ENCODE results near the gene MORF4L2.

DNA sequence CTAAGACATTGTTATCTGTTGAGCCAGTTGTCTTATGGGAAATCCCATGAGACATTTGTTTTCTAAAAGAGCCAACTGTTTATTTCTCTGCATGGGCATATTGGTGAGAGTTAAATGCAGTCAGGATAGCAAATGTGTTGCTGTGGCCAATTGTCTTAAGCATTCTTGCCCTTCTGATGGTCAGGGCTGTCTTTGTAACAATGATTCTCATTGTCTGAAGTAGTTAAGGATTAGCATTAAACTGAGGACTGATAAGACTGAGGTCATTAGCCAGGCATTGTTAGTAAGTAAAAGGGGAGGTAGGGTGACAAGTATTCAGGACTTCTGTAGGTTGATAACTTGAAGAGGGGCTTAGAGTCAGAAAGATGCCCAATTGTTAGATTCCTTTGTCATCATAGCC is 11.2 kb upstream of the MORF4L2 start:
- TF ChIP-seq, protein P1, sequence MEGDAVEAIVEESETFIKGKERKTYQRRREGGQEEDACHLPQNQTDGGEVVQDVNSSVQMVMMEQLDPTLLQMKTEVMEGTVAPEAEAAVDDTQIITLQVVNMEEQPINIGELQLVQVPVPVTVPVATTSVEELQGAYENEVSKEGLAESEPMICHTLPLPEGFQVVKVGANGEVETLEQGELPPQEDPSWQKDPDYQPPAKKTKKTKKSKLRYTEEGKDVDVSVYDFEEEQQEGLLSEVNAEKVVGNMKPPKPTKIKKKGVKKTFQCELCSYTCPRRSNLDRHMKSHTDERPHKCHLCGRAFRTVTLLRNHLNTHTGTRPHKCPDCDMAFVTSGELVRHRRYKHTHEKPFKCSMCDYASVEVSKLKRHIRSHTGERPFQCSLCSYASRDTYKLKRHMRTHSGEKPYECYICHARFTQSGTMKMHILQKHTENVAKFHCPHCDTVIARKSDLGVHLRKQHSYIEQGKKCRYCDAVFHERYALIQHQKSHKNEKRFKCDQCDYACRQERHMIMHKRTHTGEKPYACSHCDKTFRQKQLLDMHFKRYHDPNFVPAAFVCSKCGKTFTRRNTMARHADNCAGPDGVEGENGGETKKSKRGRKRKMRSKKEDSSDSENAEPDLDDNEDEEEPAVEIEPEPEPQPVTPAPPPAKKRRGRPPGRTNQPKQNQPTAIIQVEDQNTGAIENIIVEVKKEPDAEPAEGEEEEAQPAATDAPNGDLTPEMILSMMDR (IDR thresholded peaks at IDR 0.05): no peak
- TF ChIP-seq EP300 (IDR thresholded peaks at IDR 0.05): no peak
